WERI-Rb-1 (cell line): Measurements from ENCODE around the gene ALKBH2.

Experiments
- DNase-seq: peaks from one replicate; pipeline ENCODE4 v3.0.0-alpha.2; 2020
- H3K27ac ChIP-seq: fragments of 250-450 bp; sonication (Bioruptor Pico); 2 replicates; pipeline ENCODE4 v1.5.1; 2020; ENCODE audit warnings: mild to moderate bottlenecking, moderate library complexity
- H3K27me3 ChIP-seq: fragments of 250-450 bp; sonication (Bioruptor Pico); 2 replicates; pipeline ENCODE4 v1.5.1; 2021; ENCODE audit warnings: mild to moderate bottlenecking, low read depth, moderate library complexity; ENCODE audit not compliant: insufficient read depth, severe bottlenecking
- H3K36me3 ChIP-seq: fragments of 250-450 bp; sonication (Bioruptor Pico); 2 replicates; pipeline ENCODE4 v1.5.1; 2020; ENCODE audit warnings: mild to moderate bottlenecking, moderate library complexity
- H3K4me3 ChIP-seq: 2 replicates; pipeline ENCODE4 v1.5.1; 2011; ENCODE audit warnings: low read depth, mild to moderate bottlenecking, control low read depth, low read length
- H3K9me3 ChIP-seq: fragments of 250-450 bp; sonication (Bioruptor Pico); 2 replicates; pipeline ENCODE4 v1.5.1; 2021; ENCODE audit warnings: mild to moderate bottlenecking, moderate library complexity; ENCODE audit not compliant: severe bottlenecking
- TF ChIP-seq, protein P1 (sequence below): IDR thresholded peaks from 2 replicates; pipeline ENCODE4 v1.5.1; 2011; ENCODE audit warnings: low read depth, mild to moderate bottlenecking, control low read depth, inconsistent platforms, low read length

The ALKBH2 gene

DNA sequence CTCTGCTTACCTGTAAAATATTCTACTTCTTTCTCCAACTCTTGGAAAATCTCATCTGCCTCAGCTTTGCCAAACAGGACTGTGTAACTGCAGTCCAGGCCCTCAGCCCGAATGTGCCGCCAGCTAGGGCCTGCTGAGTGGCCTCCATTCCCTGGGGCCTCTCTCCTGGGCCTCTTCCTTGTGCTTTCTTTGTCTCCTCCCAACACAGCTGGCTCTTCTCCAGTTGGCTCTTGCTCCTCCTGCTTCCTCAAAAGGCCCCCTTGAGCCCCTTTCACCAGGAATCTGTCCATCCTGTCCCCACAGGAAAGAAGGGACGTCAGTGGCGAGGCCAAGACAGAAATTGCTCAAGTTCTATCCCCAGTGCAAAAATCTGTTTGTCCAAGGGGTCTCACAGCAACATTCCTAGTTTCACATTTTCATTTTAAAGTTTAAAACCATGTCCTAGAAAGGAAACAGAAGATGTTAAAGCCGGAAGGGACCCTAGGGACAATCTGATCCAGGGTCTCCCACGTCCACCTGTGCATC, 713 bp downstream of the ALKBH2 start:
- TF ChIP-seq, protein P1, sequence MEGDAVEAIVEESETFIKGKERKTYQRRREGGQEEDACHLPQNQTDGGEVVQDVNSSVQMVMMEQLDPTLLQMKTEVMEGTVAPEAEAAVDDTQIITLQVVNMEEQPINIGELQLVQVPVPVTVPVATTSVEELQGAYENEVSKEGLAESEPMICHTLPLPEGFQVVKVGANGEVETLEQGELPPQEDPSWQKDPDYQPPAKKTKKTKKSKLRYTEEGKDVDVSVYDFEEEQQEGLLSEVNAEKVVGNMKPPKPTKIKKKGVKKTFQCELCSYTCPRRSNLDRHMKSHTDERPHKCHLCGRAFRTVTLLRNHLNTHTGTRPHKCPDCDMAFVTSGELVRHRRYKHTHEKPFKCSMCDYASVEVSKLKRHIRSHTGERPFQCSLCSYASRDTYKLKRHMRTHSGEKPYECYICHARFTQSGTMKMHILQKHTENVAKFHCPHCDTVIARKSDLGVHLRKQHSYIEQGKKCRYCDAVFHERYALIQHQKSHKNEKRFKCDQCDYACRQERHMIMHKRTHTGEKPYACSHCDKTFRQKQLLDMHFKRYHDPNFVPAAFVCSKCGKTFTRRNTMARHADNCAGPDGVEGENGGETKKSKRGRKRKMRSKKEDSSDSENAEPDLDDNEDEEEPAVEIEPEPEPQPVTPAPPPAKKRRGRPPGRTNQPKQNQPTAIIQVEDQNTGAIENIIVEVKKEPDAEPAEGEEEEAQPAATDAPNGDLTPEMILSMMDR, result no peak
- Histone ChIP-seq H3K36me3 (peaks cover 28% of the 10 kb centered on the region), H3K27ac (no peak overlapping the region)

DNA sequence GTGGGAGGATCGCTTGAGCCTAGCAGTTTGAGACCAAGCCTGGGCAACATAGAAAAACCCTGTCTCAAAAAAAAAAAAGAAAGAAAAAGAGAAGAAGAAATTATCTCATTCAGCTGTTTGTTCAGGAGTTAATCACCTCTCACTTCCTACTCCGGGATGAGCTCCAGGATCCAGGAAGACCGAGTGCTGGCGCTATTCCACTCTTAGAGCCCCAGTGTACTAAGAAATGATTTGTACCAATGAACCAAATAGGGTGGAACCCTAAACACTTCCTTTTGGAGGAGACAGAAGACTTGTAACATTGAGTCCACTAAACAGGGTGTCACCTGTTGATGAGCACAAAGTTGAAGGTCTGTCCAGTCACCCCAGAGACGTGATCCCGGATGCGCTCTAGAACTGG, 3.6 kb downstream of the ALKBH2 start:
- Histone ChIP-seq H3K9me3 (no peaks in the 10 kb centered on the region), H3K27ac (no peak overlapping the region), H3K27me3 (no peaks in the 10 kb centered on the region), H3K36me3 (peaks cover 48% of the 10 kb centered on the region), H3K4me3 (no peak overlapping the region)
- no peak for DNase-seq
- TF ChIP-seq, protein P1, result no peak

More for the DNA sequence above, 713 bp downstream of the ALKBH2 start:
- no peak for DNase-seq
- no peaks in the 10 kb centered on the region for H3K27me3 ChIP-seq
- H3K9me3 ChIP-seq, result no peaks in the 10 kb centered on the region
- H3K4me3 ChIP-seq, result peak overlapping the region; percentile 44

DNA sequence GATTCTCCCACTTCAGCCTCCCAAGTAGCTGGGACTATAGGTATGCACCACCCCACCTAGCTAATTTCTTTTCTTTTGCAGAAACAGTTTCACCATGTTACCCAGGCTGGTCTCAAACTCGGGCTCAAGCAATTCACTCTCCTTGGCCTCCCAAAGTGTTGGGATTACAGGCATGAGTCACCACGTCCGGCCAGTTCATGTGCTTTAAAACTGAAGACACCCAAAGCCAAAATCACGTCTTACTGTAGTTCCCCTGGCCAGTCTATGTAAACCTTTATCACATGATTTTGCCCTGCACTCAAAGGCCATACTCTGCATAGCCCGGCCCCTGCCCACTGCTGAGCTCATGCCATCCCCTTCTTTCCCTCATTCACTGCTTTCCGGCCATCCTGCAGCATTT, 4.5 kb downstream of the ALKBH2 start:
- Histone ChIP-seq H3K9me3 (no peaks in the 10 kb centered on the region), H3K4me3 (no peak overlapping the region), H3K36me3 (peaks cover 53% of the 10 kb centered on the region), H3K27me3 (no peaks in the 10 kb centered on the region), H3K27ac (no peak overlapping the region)
- TF ChIP-seq, protein P1, result no peak
- DNase-seq, result no peak

DNA sequence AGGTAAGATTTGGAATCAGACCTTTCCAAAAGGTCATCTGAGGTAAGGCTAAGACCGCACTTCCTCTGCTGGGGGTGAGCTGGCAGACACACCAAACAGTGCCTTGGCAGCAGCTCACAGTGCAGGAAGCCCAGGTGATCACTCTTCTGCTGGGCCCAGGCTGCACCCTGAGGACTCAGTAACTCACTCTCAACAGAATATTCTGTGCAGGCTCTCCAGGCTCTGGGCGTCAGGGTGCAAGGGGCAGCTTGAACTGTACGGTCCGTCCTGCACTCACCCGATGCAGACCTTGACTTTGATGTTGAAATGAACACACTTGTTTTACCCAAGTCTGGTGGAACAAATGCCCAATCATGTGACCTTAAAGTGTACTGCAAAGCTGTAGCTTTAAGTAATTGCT, 6.0 kb downstream of the ALKBH2 start:
- Histone ChIP-seq H3K27me3 (no peaks in the 10 kb centered on the region), H3K27ac (no peak overlapping the region), H3K36me3 (peaks cover 69% of the 10 kb centered on the region), H3K4me3 (no peak overlapping the region), H3K9me3 (no peaks in the 10 kb centered on the region)
- TF ChIP-seq, protein P1, result no peak
- no peak for DNase-seq

DNA sequence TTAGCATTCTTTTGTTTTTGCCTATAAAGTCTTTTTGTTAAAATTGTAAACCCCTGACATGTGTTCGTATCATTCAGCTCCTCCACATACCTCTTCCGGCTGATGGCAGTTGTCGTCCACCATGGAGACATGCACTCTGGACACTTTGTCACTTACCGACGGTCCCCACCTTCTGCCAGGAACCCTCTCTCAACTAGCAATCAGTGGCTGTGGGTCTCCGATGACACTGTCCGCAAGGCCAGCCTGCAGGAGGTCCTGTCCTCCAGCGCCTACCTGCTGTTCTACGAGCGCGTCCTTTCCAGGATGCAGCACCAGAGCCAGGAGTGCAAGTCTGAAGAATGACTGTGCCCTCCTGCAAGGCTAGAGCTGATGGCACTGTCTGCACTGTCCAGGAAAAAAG, 7.7 kb downstream of the ALKBH2 start:
- no peak for DNase-seq
- TF ChIP-seq, protein P1, result no peak
- no peak overlapping the region for H3K4me3 ChIP-seq
- H3K27me3 ChIP-seq, result no peaks in the 10 kb centered on the region
- H3K36me3 ChIP-seq, result peaks cover 74% of the 10 kb centered on the region
- no peak overlapping the region for H3K27ac ChIP-seq
- H3K9me3 ChIP-seq, result no peaks in the 10 kb centered on the region

DNA sequence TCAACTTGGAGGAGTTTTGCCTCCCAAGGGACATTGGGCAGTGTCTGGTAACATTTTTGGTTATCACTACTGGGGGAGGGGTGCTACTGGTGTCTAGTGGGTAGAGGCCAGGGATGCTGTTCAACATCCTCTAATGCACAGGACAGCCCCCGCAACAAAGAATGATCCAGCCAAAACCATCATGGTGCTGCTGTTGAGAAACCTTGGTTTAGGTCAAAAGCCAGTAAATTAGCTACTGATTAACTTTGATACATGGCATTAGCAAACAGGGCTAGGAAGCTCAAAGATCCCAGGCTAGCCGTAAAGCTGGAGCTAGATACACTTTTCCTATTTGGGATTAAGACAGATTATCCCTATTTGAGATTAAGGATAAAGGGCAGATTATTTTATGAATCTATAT, 8.8 kb downstream of the ALKBH2 start:
- TF ChIP-seq, protein P1, result no peak
- no peak for DNase-seq
- Histone ChIP-seq H3K36me3 (peaks cover 73% of the 10 kb centered on the region), H3K9me3 (no peaks in the 10 kb centered on the region), H3K27me3 (no peaks in the 10 kb centered on the region), H3K27ac (no peak overlapping the region), H3K4me3 (no peak overlapping the region)
